ENCODE results near the gene HLA-A.

Gene HLA-A

DNA sequence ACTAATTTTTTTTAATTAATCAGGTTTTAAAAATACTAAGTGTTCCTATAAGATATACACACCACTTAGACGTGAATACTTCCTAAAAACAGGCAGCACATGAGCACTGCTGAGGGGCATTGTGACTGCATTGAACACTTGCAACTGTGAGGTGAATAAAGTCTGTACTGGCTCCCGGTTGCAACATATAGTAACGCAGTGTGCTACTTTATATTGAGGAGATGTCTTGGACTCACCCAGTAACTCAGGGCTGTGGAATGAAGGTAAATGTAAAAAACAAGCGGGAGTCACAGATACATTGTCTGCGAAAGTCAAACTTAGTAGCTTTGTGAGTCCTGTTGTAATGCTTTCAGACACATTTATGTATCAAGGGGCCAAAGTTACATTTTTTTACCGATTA lies 17.0 kb upstream of the HLA-A start:
- Histone ChIP-seq H3K9me3 (ENCODE audit: control insufficient read depth, low read length) (no peaks in the 10 kb centered on the region), H3K9ac (no peak overlapping the region), H3K79me2 (no peaks in the 10 kb centered on the region), H3K36me3 (ENCODE audit: control insufficient read depth, insufficient read depth, low read length) (no peaks in the 10 kb centered on the region), H3K27me3 (ENCODE audit: control insufficient read depth, insufficient read depth, low read length) (no peaks in the 10 kb centered on the region), H3K27ac (no peak overlapping the region), H3K4me1 (no peaks in the 10 kb centered on the region), H3K4me2 (ENCODE audit: low read length) (no peak overlapping the region), H2AFZ (no peak overlapping the region), H3K4me3 (ENCODE audit: low read depth, low read length) (no peak overlapping the region)
- TF ChIP-seq, protein P1, sequence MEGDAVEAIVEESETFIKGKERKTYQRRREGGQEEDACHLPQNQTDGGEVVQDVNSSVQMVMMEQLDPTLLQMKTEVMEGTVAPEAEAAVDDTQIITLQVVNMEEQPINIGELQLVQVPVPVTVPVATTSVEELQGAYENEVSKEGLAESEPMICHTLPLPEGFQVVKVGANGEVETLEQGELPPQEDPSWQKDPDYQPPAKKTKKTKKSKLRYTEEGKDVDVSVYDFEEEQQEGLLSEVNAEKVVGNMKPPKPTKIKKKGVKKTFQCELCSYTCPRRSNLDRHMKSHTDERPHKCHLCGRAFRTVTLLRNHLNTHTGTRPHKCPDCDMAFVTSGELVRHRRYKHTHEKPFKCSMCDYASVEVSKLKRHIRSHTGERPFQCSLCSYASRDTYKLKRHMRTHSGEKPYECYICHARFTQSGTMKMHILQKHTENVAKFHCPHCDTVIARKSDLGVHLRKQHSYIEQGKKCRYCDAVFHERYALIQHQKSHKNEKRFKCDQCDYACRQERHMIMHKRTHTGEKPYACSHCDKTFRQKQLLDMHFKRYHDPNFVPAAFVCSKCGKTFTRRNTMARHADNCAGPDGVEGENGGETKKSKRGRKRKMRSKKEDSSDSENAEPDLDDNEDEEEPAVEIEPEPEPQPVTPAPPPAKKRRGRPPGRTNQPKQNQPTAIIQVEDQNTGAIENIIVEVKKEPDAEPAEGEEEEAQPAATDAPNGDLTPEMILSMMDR (IDR thresholded peaks at IDR 0.05), result no peak

GRCh38 chr6:29925727-29926412 lies 16.5 kb upstream of the HLA-A start:
- Histone ChIP-seq H3K4me1 (no peaks in the 10 kb centered on the region), H3K27ac (peak overlapping the region; percentile 72), H2AFZ (peak overlapping the region; percentile 96), H3K79me2 (no peaks in the 10 kb centered on the region), H3K36me3 (ENCODE audit: control insufficient read depth, insufficient read depth, low read length) (no peaks in the 10 kb centered on the region), H3K4me3 (ENCODE audit: low read depth, low read length) (peak overlapping the region; percentile 65), H3K9ac (peak overlapping the region; percentile 14), H3K27me3 (ENCODE audit: control insufficient read depth, insufficient read depth, low read length) (no peaks in the 10 kb centered on the region), H3K4me2 (ENCODE audit: low read length) (peak overlapping the region; percentile 85), H3K9me3 (ENCODE audit: control insufficient read depth, low read length) (no peaks in the 10 kb centered on the region)
- TF ChIP-seq, protein P1 (IDR thresholded peaks at IDR 0.05), result no peak

- H3K79me2 ChIP-seq, result no peaks in the 10 kb centered on the region
- H3K4me3 ChIP-seq (ENCODE audit: low read depth, low read length), result peak overlapping the region; percentile 65
- H3K9ac ChIP-seq, result peak overlapping the region; percentile 53
- no peaks in the 10 kb centered on the region for H3K9me3 ChIP-seq (ENCODE audit: control insufficient read depth, low read length)
- H3K36me3 ChIP-seq (ENCODE audit: control insufficient read depth, insufficient read depth, low read length), result no peaks in the 10 kb centered on the region
- TF ChIP-seq, protein P1 (IDR thresholded peaks at IDR 0.05), result no peak
- H3K4me2 ChIP-seq (ENCODE audit: low read length), result peak overlapping the region; percentile 85
- peak overlapping the region; percentile 72 for H3K27ac ChIP-seq
- H2AFZ ChIP-seq, result peak overlapping the region; percentile 96
- no peaks in the 10 kb centered on the region for H3K4me1 ChIP-seq
- no peaks in the 10 kb centered on the region for H3K27me3 ChIP-seq (ENCODE audit: control insufficient read depth, insufficient read depth, low read length)
These were observed 15.7 kb upstream of the HLA-A start for GRCh38 chr6:29926413-29927274.

DNA sequence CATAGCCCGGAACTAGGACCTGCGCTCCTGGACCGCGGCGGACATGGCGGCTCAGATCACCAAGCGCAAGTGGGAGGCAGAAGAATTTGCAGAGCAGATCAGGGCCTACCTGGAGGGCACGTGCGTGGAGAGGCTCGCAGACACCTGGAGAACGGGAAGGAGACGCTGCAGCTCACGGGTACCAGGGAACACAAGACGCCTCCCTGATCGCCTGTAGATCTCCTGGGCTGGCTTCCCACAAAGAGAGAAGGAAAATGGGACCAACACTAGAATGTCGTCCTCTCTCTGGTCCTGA lies 15.1 kb upstream of the HLA-A start:
- Histone ChIP-seq H3K36me3 (ENCODE audit: control insufficient read depth, insufficient read depth, low read length) (no peaks in the 10 kb centered on the region), H3K4me3 (ENCODE audit: low read depth, low read length) (peak overlapping the region; percentile 65), H3K4me2 (ENCODE audit: low read length) (peak overlapping the region; percentile 71), H3K27me3 (ENCODE audit: control insufficient read depth, insufficient read depth, low read length) (no peaks in the 10 kb centered on the region), H3K9ac (no peak overlapping the region), H3K79me2 (no peaks in the 10 kb centered on the region), H3K9me3 (ENCODE audit: control insufficient read depth, low read length) (no peaks in the 10 kb centered on the region), H3K4me1 (no peaks in the 10 kb centered on the region), H2AFZ (peak overlapping the region; percentile 90), H3K27ac (peak overlapping the region; percentile 19)
- TF ChIP-seq, protein P1 (IDR thresholded peaks at IDR 0.05), result no peak
